Measurements from ENCODE around the gene CAPN9.

Gene CAPN9

DNA sequence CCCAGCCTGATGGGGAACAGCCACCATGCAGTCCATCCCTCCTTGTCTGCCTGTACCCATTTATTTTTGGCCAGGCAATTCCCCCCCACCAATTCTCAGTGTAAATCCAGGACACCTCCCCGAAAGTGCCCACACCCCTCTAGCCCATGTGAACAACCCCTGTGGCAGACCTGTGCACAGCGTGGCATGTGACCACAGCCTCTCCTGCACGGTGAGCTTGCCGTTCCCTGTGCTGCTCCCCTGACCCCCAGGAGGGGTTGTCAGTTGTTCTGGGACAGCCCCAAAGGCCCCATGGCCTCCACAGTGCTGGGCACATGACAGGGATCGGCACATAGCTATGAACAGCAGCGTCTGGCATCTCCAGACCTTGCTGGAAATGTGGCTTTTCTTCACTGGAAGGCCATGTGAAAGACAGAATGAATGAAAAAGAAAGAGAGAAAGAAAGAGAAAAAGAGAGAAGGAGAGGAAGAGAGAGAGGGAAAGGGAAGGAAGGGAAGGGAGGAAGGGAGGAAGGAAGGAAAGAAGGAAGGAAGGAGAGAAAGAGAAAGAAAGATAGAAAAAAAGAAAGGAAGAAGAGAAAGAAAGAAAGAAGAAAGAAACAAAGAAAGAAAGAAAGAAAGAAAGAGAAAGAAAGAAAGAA, 3.9 kb downstream of the CAPN9 start (continued):
- TF ChIP-seq, protein P1, sequence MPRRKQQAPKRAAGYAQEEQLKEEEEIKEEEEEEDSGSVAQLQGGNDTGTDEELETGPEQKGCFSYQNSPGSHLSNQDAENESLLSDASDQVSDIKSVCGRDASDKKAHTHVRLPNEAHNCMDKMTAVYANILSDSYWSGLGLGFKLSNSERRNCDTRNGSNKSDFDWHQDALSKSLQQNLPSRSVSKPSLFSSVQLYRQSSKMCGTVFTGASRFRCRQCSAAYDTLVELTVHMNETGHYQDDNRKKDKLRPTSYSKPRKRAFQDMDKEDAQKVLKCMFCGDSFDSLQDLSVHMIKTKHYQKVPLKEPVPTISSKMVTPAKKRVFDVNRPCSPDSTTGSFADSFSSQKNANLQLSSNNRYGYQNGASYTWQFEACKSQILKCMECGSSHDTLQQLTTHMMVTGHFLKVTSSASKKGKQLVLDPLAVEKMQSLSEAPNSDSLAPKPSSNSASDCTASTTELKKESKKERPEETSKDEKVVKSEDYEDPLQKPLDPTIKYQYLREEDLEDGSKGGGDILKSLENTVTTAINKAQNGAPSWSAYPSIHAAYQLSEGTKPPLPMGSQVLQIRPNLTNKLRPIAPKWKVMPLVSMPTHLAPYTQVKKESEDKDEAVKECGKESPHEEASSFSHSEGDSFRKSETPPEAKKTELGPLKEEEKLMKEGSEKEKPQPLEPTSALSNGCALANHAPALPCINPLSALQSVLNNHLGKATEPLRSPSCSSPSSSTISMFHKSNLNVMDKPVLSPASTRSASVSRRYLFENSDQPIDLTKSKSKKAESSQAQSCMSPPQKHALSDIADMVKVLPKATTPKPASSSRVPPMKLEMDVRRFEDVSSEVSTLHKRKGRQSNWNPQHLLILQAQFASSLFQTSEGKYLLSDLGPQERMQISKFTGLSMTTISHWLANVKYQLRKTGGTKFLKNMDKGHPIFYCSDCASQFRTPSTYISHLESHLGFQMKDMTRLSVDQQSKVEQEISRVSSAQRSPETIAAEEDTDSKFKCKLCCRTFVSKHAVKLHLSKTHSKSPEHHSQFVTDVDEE (CRISPR knock-in tag; IDR thresholded peaks at IDR 0.05): no peak

DNA sequence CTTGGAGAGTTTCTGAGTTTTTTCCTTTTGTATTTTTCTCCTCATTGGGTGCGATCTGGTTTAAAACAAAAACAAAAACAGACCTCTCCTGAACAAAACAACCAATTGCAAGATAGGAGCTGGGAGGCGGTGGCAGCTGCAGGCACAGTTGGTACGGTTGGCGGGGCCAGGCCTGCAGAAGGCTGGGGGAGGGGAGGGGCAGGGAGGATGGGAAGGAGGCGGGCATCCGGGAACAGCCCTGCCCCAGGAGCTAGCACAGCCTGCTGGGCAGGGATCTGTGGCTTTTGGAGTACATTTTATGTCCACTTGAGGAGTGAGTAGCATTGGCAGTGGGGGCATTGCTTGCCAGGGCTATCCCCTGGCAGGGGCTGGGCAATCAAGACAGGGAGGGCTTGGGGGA, 5.2 kb downstream of the CAPN9 start:
- TF ChIP-seq SNAI2 (CRISPR knock-in tag; IDR thresholded peaks at IDR 0.05) (no peak), CSDC2 (CRISPR knock-in tag; IDR thresholded peaks at IDR 0.05) (no peak), OSR1 (CRISPR knock-in tag; IDR thresholded peaks at IDR 0.05) (no peak), ZNF70 (CRISPR knock-in tag; IDR thresholded peaks at IDR 0.05) (no peak), TOX (CRISPR knock-in tag; IDR thresholded peaks at IDR 0.05; ENCODE audit: borderline replicate concordance) (no peak), ZNF8 (CRISPR knock-in tag; IDR thresholded peaks at IDR 0.05) (no peak), BACH2 (CRISPR knock-in tag; IDR thresholded peaks at IDR 0.05; ENCODE audit: borderline replicate concordance) (no peak), GLIS3 (CRISPR knock-in tag; IDR thresholded peaks at IDR 0.05) (no peak), ZC3H10 (CRISPR knock-in tag; IDR thresholded peaks at IDR 0.05) (no peak)
- TF ChIP-seq, protein P2, sequence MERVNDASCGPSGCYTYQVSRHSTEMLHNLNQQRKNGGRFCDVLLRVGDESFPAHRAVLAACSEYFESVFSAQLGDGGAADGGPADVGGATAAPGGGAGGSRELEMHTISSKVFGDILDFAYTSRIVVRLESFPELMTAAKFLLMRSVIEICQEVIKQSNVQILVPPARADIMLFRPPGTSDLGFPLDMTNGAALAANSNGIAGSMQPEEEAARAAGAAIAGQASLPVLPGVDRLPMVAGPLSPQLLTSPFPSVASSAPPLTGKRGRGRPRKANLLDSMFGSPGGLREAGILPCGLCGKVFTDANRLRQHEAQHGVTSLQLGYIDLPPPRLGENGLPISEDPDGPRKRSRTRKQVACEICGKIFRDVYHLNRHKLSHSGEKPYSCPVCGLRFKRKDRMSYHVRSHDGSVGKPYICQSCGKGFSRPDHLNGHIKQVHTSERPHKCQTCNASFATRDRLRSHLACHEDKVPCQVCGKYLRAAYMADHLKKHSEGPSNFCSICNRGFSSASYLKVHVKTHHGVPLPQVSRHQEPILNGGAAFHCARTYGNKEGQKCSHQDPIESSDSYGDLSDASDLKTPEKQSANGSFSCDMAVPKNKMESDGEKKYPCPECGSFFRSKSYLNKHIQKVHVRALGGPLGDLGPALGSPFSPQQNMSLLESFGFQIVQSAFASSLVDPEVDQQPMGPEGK (CRISPR knock-in tag; IDR thresholded peaks at IDR 0.05; ENCODE audit: borderline replicate concordance): no peak
- TF ChIP-seq, protein P1 (CRISPR knock-in tag; IDR thresholded peaks at IDR 0.05): no peak
- TF ChIP-seq, protein P3, sequence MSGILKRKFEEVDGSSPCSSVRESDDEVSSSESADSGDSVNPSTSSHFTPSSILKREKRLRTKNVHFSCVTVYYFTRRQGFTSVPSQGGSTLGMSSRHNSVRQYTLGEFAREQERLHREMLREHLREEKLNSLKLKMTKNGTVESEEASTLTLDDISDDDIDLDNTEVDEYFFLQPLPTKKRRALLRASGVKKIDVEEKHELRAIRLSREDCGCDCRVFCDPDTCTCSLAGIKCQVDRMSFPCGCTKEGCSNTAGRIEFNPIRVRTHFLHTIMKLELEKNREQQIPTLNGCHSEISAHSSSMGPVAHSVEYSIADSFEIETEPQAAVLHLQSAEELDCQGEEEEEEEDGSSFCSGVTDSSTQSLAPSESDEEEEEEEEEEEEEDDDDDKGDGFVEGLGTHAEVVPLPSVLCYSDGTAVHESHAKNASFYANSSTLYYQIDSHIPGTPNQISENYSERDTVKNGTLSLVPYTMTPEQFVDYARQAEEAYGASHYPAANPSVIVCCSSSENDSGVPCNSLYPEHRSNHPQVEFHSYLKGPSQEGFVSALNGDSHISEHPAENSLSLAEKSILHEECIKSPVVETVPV (CRISPR knock-in tag; IDR thresholded peaks at IDR 0.05): no peak
- TF ChIP-seq, protein P4, sequence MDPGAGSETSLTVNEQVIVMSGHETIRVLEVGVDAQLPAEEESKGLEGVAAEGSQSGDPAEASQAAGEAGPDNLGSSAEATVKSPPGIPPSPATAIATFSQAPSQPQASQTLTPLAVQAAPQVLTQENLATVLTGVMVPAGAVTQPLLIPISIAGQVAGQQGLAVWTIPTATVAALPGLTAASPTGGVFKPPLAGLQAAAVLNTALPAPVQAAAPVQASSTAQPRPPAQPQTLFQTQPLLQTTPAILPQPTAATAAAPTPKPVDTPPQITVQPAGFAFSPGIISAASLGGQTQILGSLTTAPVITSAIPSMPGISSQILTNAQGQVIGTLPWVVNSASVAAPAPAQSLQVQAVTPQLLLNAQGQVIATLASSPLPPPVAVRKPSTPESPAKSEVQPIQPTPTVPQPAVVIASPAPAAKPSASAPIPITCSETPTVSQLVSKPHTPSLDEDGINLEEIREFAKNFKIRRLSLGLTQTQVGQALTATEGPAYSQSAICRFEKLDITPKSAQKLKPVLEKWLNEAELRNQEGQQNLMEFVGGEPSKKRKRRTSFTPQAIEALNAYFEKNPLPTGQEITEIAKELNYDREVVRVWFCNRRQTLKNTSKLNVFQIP (CRISPR knock-in tag; IDR thresholded peaks at IDR 0.05; ENCODE audit: borderline replicate concordance, low read depth): no peak
- ATAC-seq: no peak

DNA sequence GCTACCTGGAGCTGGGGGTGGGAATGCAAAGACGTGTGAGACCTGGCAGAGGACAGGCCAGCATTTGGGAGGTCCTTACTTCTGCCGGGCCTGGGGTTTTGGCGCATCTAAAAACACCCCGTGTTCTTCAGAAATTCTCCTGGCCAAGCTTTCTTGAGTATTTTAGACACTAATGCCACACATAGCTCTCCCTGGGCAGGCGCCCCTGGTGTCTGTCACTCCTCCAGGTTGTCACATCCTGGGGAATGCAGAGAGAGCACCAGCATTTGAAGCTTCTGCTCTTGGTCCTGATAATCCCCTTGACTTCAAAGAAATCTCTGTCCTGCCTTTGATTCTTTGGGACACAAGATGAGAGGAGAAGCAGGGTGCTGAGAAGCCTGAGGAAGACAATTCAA, 6.0 kb downstream of the CAPN9 start:
- TF ChIP-seq ZNF565 (CRISPR knock-in tag; conservative IDR thresholded peaks at IDR 0.05; ENCODE audit: low read depth) (no peak), TOX (CRISPR knock-in tag; IDR thresholded peaks at IDR 0.05; ENCODE audit: borderline replicate concordance) (no peak), ZC3H10 (CRISPR knock-in tag; IDR thresholded peaks at IDR 0.05) (no peak), ZNF70 (CRISPR knock-in tag; IDR thresholded peaks at IDR 0.05) (no peak), CSDC2 (CRISPR knock-in tag; IDR thresholded peaks at IDR 0.05) (no peak), ESRRG (CRISPR knock-in tag; IDR thresholded peaks at IDR 0.05) (no peak), ISL1 (CRISPR knock-in tag; IDR thresholded peaks at IDR 0.05) (no peak), OSR1 (CRISPR knock-in tag; IDR thresholded peaks at IDR 0.05) (no peak), TCF4 (CRISPR knock-in tag; IDR thresholded peaks at IDR 0.05; ENCODE audit: borderline replicate concordance) (no peak), ZFP3 (CRISPR knock-in tag; IDR thresholded peaks at IDR 0.05) (no peak)
- TF ChIP-seq, protein P3 (CRISPR knock-in tag; IDR thresholded peaks at IDR 0.05): no peak
- TF ChIP-seq, protein P2 (CRISPR knock-in tag; IDR thresholded peaks at IDR 0.05; ENCODE audit: borderline replicate concordance): no peak
- ATAC-seq: no peak
